ENCODE measurements around the gene NUDT21. TPM values are rescaled to one million over a fixed set of nuclear protein-coding genes. Genes with fewer than 3 reads are reported as not detected.

The NUDT21 gene
- total and polyA plus RNA-seq, 12 donors: 9.3 to 74.7 (median 62.5) TPM

DNA sequence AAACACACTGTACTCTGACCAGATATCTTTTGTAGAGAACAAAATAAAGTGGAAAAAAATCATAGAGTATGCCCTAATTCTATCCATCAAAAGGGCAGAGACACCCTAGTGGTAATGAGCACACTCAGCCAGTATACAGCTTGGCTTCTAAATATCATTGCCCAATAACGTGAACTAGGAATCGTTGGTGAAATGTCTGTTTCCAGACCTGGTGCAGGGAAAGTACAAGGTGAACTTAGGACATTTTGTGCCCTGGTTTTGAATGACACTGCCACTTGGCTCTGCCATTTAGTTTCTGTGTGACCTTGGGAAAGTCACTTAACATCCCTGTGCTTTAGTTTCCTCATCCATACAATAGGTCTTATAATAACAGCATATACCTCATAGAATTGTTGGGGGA, 39.5 kb downstream of the NUDT21 start:
- Histone ChIP-seq H3K27me3 (no peaks in the 10 kb centered on the region), H3K9me3 (no peaks in the 10 kb centered on the region), H3K27ac (no peak overlapping the region), H3K36me3 (peaks cover 0 to 77% (median 30%) of the 10 kb centered on the region in 9 donors), H3K4me1 (peaks cover 0 to 28% (median 8%) of the 10 kb centered on the region in 9 donors), H3K4me3 (no peak overlapping the region)
- WGBS, 2 donors: 93 to 96% methylated on average over 2 of the region's 2 CpGs
- DNase-seq (no peak), ATAC-seq (no peak)
- intact Hi-C loops (cut with DNase I): no loop called here
- no peak for TF ChIP-seq CTCF (IDR thresholded peaks at IDR 0.05)

- H3K27ac ChIP-seq: no peak overlapping the region
- ATAC-seq (peak in 1 of 8 donors; percentile 44), DNase-seq (no peak)
- WGBS, 2 donors: 77 to 79% methylated on average over 5 of the region's 5 CpGs
- no peaks in the 10 kb centered on the region for H3K9me3 ChIP-seq
- H3K4me3 ChIP-seq: no peak overlapping the region
- peaks cover 0 to 25% (median 8%) of the 10 kb centered on the region in 9 donors for H3K4me1 ChIP-seq
- H3K27me3 ChIP-seq: no peaks in the 10 kb centered on the region
- peaks cover 0 to 81% (median 30%) of the 10 kb centered on the region in 9 donors for H3K36me3 ChIP-seq
- intact Hi-C loops (cut with DNase I): no loop called here
- no peak for TF ChIP-seq CTCF (IDR thresholded peaks at IDR 0.05)
Observed at GRCh38 chr16:56411123-56411522, 40.0 kb downstream of the NUDT21 start.

- H3K27ac ChIP-seq: no peak overlapping the region
- intact Hi-C loops (cut with DNase I): no loop called here
- WGBS, 2 donors: 84 to 90% methylated on average over 4 of the region's 4 CpGs
- H3K27me3 ChIP-seq: no peaks in the 10 kb centered on the region
- DNase-seq: no peak
- H3K36me3 ChIP-seq: peaks cover 0 to 94% (median 35%) of the 10 kb centered on the region in 9 donors
- H3K4me3 ChIP-seq: no peak overlapping the region
- no peak for TF ChIP-seq CTCF (IDR thresholded peaks at IDR 0.05)
- H3K9me3 ChIP-seq: no peaks in the 10 kb centered on the region
- no peak for ATAC-seq
- peaks cover 0 to 7% (median 3%) of the 10 kb centered on the region in 9 donors for H3K4me1 ChIP-seq
Observed at GRCh38 chr16:56409195-56409594, 41.9 kb downstream of the NUDT21 start.

GRCh38 chr16:56408379-56409098, 42.6 kb downstream of the NUDT21 start:
- no peak for DNase-seq
- no peak for ATAC-seq
- no peak for TF ChIP-seq CTCF (IDR thresholded peaks at IDR 0.05)
- no peak overlapping the region for H3K4me3 ChIP-seq
- no peak overlapping the region for H3K27ac ChIP-seq
- H3K27me3 ChIP-seq: no peaks in the 10 kb centered on the region
- intact Hi-C loops (cut with DNase I): no loop called here
- H3K36me3 ChIP-seq: peaks cover 0 to 95% (median 35%) of the 10 kb centered on the region in 9 donors
- H3K9me3 ChIP-seq: no peaks in the 10 kb centered on the region
- peaks cover 0 to under 1% (median 0%) of the 10 kb centered on the region in 9 donors for H3K4me1 ChIP-seq
- 88 to 91% methylated on average over 7 of the region's 7 CpGs for WGBS, 2 donors

All from heart right ventricle (tissue), 16 donors.